ENCODE results near the gene PIK3C3. TPM values are rescaled to one million over a fixed set of nuclear protein-coding genes. Genes with fewer than 3 reads are reported as not detected.

PIK3C3 gene
- total and polyA plus RNA-seq, 9 of the 15 experiments (the other 6 are each of a cell fraction or from before 2014, with no cell fraction given): 27.0 to 101 (median 42.9) TPM

- no peak for TF ChIP-seq ZBTB43 (CRISPR knock-in tag; IDR thresholded peaks at IDR 0.05)
- no peak for TF ChIP-seq ZNF175 (CRISPR knock-in tag; IDR thresholded peaks at IDR 0.05; ENCODE audit: low read depth)
- no peak for TF ChIP-seq ZNF140 (CRISPR knock-in tag; IDR thresholded peaks at IDR 0.05)
- no peak for TF ChIP-seq CBX2 (IDR thresholded peaks at IDR 0.05; ENCODE audit: insufficient read depth, low read length, poor library complexity, severe bottlenecking)
- TF ChIP-seq JUN (IDR thresholded peaks at IDR 0.05; ENCODE audit: borderline replicate concordance, low read depth, low read length): no peak
- TF ChIP-seq JUN (CRISPR knock-in tag; IDR thresholded peaks at IDR 0.05; ENCODE audit: borderline replicate concordance): no peak
- TF ChIP-seq ZNF316 (IDR thresholded peaks at IDR 0.05): no peak
- no peak for TF ChIP-seq CHD4 (IDR thresholded peaks at IDR 0.05; ENCODE audit: insufficient read depth, insufficient replicate concordance, low read depth, low read length, poor library complexity, severe bottlenecking)
- no peak for TF ChIP-seq SMAD3 (CRISPR knock-in tag; conservative IDR thresholded peaks at IDR 0.05)
Measured at GRCh38 chr18:41965634-41966255, 10.7 kb downstream of the PIK3C3 start (continued).

DNA sequence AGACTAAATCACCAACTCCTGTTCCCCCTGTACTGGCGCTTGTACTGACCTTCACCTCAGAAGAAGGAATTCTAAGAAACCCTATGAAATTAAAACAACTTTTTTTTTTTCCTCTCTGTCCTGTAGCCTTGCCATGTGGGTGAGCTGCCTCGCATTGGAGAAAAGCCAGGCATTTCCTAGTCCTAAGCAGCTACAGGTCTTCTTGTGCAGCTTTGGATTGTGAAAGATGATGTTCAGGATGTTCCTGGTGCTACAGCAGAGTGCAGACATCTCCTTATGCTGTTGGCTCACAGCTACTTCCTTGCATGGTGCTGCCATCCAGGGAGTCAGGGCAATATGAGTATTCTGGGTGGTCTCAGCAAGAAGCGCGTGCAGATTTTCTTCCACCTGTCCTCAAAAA is 11.9 kb downstream of the PIK3C3 start:
- POLR2A ChIA-PET: interaction anchor here (1.0 to 2.6 kb wide), 5 partner anchors 9 to 61 kb away, joined by 4 to 15 read pairs (median 6); partner anchors contain the start of gene PIK3C3
- no peak for DNase-seq (ENCODE audit: extremely low read depth in 1 of 4, low spot score in 3 of 4)

More for the DNA sequence above, 11.9 kb downstream of the PIK3C3 start:
- no peaks in the 10 kb centered on the region for H3K4me1 ChIP-seq (replicated peaks in 1 of 2; ENCODE audit: control insufficient read depth in 2 of 2, insufficient read depth in 2 of 2, low read length in 2 of 2)
- H3K4me2 ChIP-seq (ENCODE audit: insufficient read depth, low read length): no peak overlapping the region
- FAIRE-seq (no peak), ATAC-seq (peak; percentile 12; the same call in 1 of the 3 replicates)
- H3K79me2 ChIP-seq (ENCODE audit: control insufficient read depth, insufficient read depth, low read length): peaks cover 19% of the 10 kb centered on the region; the same call in 2 of the 3 replicates
- BruUV-seq (replicated peaks): no TSS peak
- no peak overlapping the region for H3K27ac ChIP-seq (ENCODE audit: extremely low read depth, low read depth, low read length)
- in situ Hi-C loops (cut with MboI): no loop called here
- H3K27me3 ChIP-seq (ENCODE audit: control insufficient read depth in 2 of 2, insufficient read depth in 2 of 2, low read length in 2 of 2): no peaks in the 10 kb centered on the region
- H3K4me3 ChIP-seq: no peak overlapping the region
- no peaks in the 10 kb centered on the region for H4K20me1 ChIP-seq (replicated peaks; ENCODE audit: control insufficient read depth, insufficient read depth, low read length)
- intact Hi-C loops (cut with micrococcal nuclease): no loop called here
- no peak overlapping the region for H3K9ac ChIP-seq (ENCODE audit: insufficient read depth in 1 of 2, low read depth in 2 of 2, low read length in 2 of 2)
- TF ChIP-seq PATZ1 (CRISPR knock-in tag; IDR thresholded peaks at IDR 0.05; ENCODE audit: borderline replicate concordance) (no peak), ATF1 (CRISPR knock-in tag; IDR thresholded peaks at IDR 0.05) (no peak), ATF1 (tag; IDR thresholded peaks at IDR 0.05) (no peak), ZHX1 (conservative IDR thresholded peaks at IDR 0.05; ENCODE audit: low read length) (no peak)
- TF ChIP-seq, protein P1, sequence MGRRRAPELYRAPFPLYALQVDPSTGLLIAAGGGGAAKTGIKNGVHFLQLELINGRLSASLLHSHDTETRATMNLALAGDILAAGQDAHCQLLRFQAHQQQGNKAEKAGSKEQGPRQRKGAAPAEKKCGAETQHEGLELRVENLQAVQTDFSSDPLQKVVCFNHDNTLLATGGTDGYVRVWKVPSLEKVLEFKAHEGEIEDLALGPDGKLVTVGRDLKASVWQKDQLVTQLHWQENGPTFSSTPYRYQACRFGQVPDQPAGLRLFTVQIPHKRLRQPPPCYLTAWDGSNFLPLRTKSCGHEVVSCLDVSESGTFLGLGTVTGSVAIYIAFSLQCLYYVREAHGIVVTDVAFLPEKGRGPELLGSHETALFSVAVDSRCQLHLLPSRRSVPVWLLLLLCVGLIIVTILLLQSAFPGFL (CRISPR knock-in tag; IDR thresholded peaks at IDR 0.05): no peak
- CTCF ChIA-PET (ENCODE audit: low intra/inter-chr PET ratio): no interaction called here
- WGBS (ENCODE audit: insufficient coverage, low coverage, missing lambda C conversion rate): 95% methylated on average over 4 of the region's 4 CpGs
- no peaks in the 10 kb centered on the region for H3K9me3 ChIP-seq (replicated peaks; ENCODE audit: control insufficient read depth, insufficient read depth, low read depth, low read length)
- peaks cover 78% of the 10 kb centered on the region for H3K36me3 ChIP-seq (ENCODE audit: control insufficient read depth, insufficient read depth, low read length)
- H2AFZ ChIP-seq (ENCODE audit: low read depth, low read length): no peak overlapping the region
- no peaks in the 10 kb centered on the region for H3K9me1 ChIP-seq (ENCODE audit: control insufficient read depth, insufficient read depth, low read length)
